ENCODE measurements around the gene TMEM258.

Gene TMEM258

DNA sequence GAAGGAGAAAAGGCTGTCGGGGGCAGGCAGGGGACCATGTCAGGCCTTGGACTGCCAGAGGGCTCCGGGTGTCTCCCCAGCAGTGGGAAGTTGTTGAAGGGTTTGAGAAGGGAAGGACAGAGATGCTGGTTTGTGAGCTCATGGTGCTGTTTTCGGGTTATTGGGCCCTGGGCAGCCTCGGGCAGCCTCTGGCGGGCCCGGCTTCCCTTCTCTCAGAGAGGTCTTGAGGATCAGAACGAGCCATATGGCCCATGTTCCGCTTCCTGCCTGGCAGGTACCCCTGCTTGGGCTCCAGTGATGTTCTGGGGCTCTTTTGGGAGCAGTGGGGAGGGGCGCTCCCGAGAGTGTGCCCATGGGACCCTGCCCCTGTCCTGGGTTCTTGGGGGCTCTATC, 30.2 kb downstream of the TMEM258 start:
- no peak for TF ChIP-seq CTCF (IDR thresholded peaks at IDR 0.05)
- TF ChIP-seq ZFX (IDR thresholded peaks at IDR 0.05; ENCODE audit: borderline replicate concordance) = no peak
- no peak overlapping the region for H3K27ac ChIP-seq

- no peak overlapping the region for H3K27ac ChIP-seq
- TF ChIP-seq CTCF (IDR thresholded peaks at IDR 0.05) (no peak), ZFX (IDR thresholded peaks at IDR 0.05; ENCODE audit: borderline replicate concordance) (no peak)
Observed at GRCh38 chr11:61761440-61762222, 30.8 kb downstream of the TMEM258 start.

- no peak overlapping the region for H3K27ac ChIP-seq
- TF ChIP-seq ZFX (IDR thresholded peaks at IDR 0.05; ENCODE audit: borderline replicate concordance) (no peak), CTCF (IDR thresholded peaks at IDR 0.05) (no peak)
Observed at GRCh38 chr11:61760946-61761345, 31.5 kb downstream of the TMEM258 start.

- TF ChIP-seq ZFX (IDR thresholded peaks at IDR 0.05; ENCODE audit: borderline replicate concordance) (no peak), CTCF (IDR thresholded peaks at IDR 0.05) (no peak)
- H3K27ac ChIP-seq = peak overlapping the region; percentile 91
Observed at GRCh38 chr11:61757213-61757862, 35.1 kb downstream of the TMEM258 start.

DNA sequence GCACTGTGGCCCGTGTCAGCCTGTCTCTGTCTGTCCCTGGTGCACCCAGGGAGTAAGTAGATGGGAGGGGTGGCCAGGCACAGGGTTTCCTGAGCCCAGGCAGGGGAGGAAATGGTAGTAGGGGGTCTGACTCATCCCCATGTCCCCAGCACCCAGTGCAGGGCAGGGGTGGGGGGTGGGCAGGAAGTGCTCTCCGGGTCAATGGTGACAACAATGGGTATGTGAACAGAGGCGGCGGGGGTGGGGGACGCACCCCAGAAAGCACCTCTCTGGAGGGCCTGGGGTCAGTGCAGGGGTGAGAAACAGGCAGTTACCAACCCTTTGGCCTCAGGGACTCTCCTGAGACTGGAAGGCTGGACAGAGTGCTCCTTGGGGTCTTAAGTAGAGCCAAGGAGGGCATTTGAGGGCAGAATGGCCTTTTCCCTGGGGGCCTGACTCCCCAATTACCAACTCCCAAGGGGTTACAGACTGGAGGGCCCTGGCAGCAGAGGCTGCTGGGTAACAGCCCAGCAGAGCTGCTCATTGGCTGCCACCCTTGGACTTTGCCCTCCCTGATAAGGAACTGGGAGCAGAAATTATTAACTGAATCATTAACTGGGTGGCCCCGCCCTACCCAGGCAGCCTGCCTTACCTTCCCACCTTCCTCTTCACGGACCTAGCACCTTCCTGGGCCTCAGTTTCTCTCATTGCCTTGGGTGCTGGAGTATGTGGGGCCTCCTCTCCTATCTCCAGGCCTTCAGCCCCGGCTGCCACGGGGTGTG, 35.8 kb downstream of the TMEM258 start:
- no peak for TF ChIP-seq CTCF (IDR thresholded peaks at IDR 0.05)
- TF ChIP-seq ZFX (IDR thresholded peaks at IDR 0.05; ENCODE audit: borderline replicate concordance) = no peak
- H3K27ac ChIP-seq = peak overlapping the region; percentile 91

GRCh38 chr11:61756147-61756451, 36.3 kb downstream of the TMEM258 start:
- peak overlapping the region; percentile 91 for H3K27ac ChIP-seq
- TF ChIP-seq CTCF (IDR thresholded peaks at IDR 0.05) (no peak), ZFX (IDR thresholded peaks at IDR 0.05; ENCODE audit: borderline replicate concordance) (no peak)
